ENCODE measurements around the gene RTN4IP1. TPM values are rescaled to one million over a fixed set of nuclear protein-coding genes. Genes with fewer than 3 reads are reported as not detected.

Gene RTN4IP1
- total RNA-seq, 1 experiment from 2014 or later = 12.5 TPM

- H3K79me1 ChIP-seq (ENCODE audit: insufficient read depth, low read depth, low read length, poor library complexity, severe bottlenecking) = peaks cover 10% of the 10 kb centered on the region
- H3K27me3 ChIP-seq (ENCODE audit: insufficient read depth, low read length) = no peaks in the 10 kb centered on the region
- peak overlapping the region; percentile 98 for H3K27ac Mint-ChIP-seq
- H3K9me3 Mint-ChIP-seq = no peaks in the 10 kb centered on the region
- H3K14ac ChIP-seq (ENCODE audit: insufficient read depth, low read length) = peak overlapping the region; percentile 79
- peak overlapping the region; percentile 51 for H2BK120ac ChIP-seq (ENCODE audit: low read depth, low read length, poor library complexity, severe bottlenecking)
- WGBS (ENCODE audit: extremely low coverage, insufficient read length, low lambda C conversion rate) = no CpG with 5 or more reads among the region's 14 CpGs
- no peaks in the 10 kb centered on the region for H4K20me1 ChIP-seq (ENCODE audit: control insufficient read depth, insufficient read depth, insufficient read length)
- H2AK5ac ChIP-seq (ENCODE audit: insufficient read length, low read length) = no peak overlapping the region
- peaks cover 19% of the 10 kb centered on the region; the same call in 1 of the 2 replicates for H3K79me2 ChIP-seq (ENCODE audit: insufficient read depth, low read length)
- H4K8ac ChIP-seq (replicated peaks; ENCODE audit: insufficient read length, low read depth, low read length) = peak overlapping the region; percentile 61
- peak overlapping the region; percentile 92 to 96 for H3K4me3 Mint-ChIP-seq
- peak overlapping the region; percentile 85 for H3K18ac ChIP-seq (ENCODE audit: insufficient read length, low read depth, low read length)
- H3K9ac ChIP-seq (ENCODE audit: extremely low read depth, insufficient read length, low read length) = peak overlapping the region; percentile 96
- no peak overlapping the region for H3K4ac ChIP-seq (ENCODE audit: low read depth, low read length)
- H2AFZ ChIP-seq (ENCODE audit: low read length) = peak overlapping the region; percentile 34
- no peak overlapping the region for H4K91ac ChIP-seq (ENCODE audit: insufficient read length, low read depth, low read length)
- no peak for TF ChIP-seq CTCF (conservative IDR thresholded peaks at IDR 0.05)
- peak overlapping the region; percentile 93 for H3K4me2 ChIP-seq (ENCODE audit: insufficient read depth, insufficient read length, low read length)
- no peak overlapping the region for H3K23ac ChIP-seq (ENCODE audit: insufficient read length, low read depth, low read length)
- H3K27me3 Mint-ChIP-seq (ENCODE audit: low read depth) = no peaks in the 10 kb centered on the region
- peak overlapping the region; percentile 46 for H3K27ac ChIP-seq (ENCODE audit: insufficient read length, low read depth, low read length)
- H3K4me1 Mint-ChIP-seq = peaks cover 30 to 51% of the 10 kb centered on the region in 2 experiments
- H2BK20ac ChIP-seq (ENCODE audit: low read depth, low read length, poor library complexity, severe bottlenecking) = no peak overlapping the region
- H2BK15ac ChIP-seq (ENCODE audit: low read depth, low read length) = no peak overlapping the region
- no peak overlapping the region for H3K56ac ChIP-seq (ENCODE audit: insufficient read length, low read depth, low read length)
- H2BK5ac ChIP-seq (ENCODE audit: insufficient read length, low read length) = no peak overlapping the region
- peak overlapping the region; percentile 84 for H4K5ac ChIP-seq (ENCODE audit: insufficient read length, low read depth, low read length)
- peaks cover 8% of the 10 kb centered on the region for H3K23me2 ChIP-seq (ENCODE audit: insufficient read length, low read depth, low read length, poor library complexity, severe bottlenecking)
- H2BK12ac ChIP-seq (ENCODE audit: insufficient read length, low read depth, low read length) = no peak overlapping the region
- H3K4me1 ChIP-seq (ENCODE audit: insufficient read depth, low read length) = no peaks in the 10 kb centered on the region; the same call in 1 of the 2 replicates
- no peaks in the 10 kb centered on the region for H3K9me3 ChIP-seq (ENCODE audit: control insufficient read depth, low read depth, low read length)
- no peak for DNase-seq
- H3T11ph ChIP-seq (ENCODE audit: low read length) = no peak overlapping the region
- peaks cover 0 to 11% (median 2%) of the 10 kb centered on the region in 3 experiments; a peak in 5 of 7 replicates for H3K36me3 Mint-ChIP-seq (ENCODE audit: insufficient read depth in 1 of 3, low read depth in 3 of 3)
These were observed 513 bp upstream of the RTN4IP1 start for GRCh38 chr6:106629859-106630163.

Measured in H9 (cell line).